ENCODE measurements around the gene USP7. TPM values are rescaled to one million over a fixed set of nuclear protein-coding genes. Genes with fewer than 3 reads are reported as not detected.
"Not testable (repeated sequence)": the region's sequence is repeated elsewhere in the genome, so short reads cannot be mapped to it uniquely, and the experiment has no call there.

The USP7 gene
- total RNA-seq, 4 donors from 2014 or later = 125 to 139 (median 130) TPM

- Histone ChIP-seq H3K36me3 (no peaks in the 10 kb centered on the region), H3K27ac (no peak overlapping the region), H3K4me3 (no peak overlapping the region), H3K27me3 (no peaks in the 10 kb centered on the region), H3K4me1 (no peaks in the 10 kb centered on the region), H3K9me3 (no peaks in the 10 kb centered on the region)
- DNase-seq = no peak
- TF ChIP-seq, protein P1, sequence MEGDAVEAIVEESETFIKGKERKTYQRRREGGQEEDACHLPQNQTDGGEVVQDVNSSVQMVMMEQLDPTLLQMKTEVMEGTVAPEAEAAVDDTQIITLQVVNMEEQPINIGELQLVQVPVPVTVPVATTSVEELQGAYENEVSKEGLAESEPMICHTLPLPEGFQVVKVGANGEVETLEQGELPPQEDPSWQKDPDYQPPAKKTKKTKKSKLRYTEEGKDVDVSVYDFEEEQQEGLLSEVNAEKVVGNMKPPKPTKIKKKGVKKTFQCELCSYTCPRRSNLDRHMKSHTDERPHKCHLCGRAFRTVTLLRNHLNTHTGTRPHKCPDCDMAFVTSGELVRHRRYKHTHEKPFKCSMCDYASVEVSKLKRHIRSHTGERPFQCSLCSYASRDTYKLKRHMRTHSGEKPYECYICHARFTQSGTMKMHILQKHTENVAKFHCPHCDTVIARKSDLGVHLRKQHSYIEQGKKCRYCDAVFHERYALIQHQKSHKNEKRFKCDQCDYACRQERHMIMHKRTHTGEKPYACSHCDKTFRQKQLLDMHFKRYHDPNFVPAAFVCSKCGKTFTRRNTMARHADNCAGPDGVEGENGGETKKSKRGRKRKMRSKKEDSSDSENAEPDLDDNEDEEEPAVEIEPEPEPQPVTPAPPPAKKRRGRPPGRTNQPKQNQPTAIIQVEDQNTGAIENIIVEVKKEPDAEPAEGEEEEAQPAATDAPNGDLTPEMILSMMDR (IDR thresholded peaks at IDR 0.05) = no peak
- no peak for TF ChIP-seq POLR2A (IDR thresholded peaks at IDR 0.05)
These were observed 9.3 kb upstream of the USP7 start for GRCh38 chr16:8972843-8973586.

- no peak for TF ChIP-seq POLR2A (IDR thresholded peaks at IDR 0.05)
- TF ChIP-seq, protein P1 (IDR thresholded peaks at IDR 0.05) = no peak
- DNase-seq = no peak
- H3K4me1 ChIP-seq = peaks cover 0 to 10% (median 0%) of the 10 kb centered on the region in 4 donors
These were observed 7.7 kb upstream of the USP7 start for GRCh38 chr16:8971416-8971815.

DNA sequence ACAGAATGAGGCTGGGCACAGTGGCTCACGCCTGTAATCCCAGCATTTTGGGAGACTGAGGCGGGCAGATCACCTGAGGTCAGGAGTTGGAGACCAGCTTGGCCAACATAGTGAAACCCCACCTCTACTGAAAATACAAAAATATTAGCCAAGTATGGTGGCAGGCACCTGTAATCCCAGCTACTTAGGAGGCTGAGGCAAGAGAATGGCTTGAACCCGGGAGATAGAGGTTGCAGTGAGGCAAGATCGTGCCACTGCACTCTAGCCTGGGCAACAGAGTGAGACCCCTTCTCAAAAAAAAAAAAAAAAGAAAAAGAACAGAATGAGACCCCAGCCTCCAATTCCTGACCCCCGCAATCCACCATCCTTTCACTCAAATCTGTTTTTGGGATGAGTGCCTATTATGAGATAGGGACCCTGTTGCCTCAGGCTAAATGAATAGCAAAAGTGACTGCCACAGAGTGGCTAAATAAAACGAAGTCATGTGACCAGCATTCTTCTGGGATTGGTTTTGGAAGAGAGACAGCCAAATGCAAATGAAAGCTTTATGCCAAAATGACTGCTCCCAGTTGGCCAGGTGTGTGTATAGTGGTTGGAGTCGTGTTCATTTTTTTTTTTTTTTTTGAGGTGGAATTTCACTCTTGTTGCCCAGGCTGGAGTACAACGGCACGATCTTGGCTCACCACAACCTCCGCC, 5.6 kb upstream of the USP7 start:
- not testable (repeated sequence) for DNase-seq, H3K27me3 ChIP-seq

More at GRCh38 chr16:8971416-8971815, 7.7 kb upstream of the USP7 start:
- no peak overlapping the region for H3K4me3 ChIP-seq
- no peaks in the 10 kb centered on the region for H3K36me3 ChIP-seq
- H3K27me3 ChIP-seq = no peaks in the 10 kb centered on the region
- no peak overlapping the region for H3K27ac ChIP-seq
- no peaks in the 10 kb centered on the region for H3K9me3 ChIP-seq

GRCh38 chr16:8968054-8968453, 4.3 kb upstream of the USP7 start:
- not testable (repeated sequence) for DNase-seq, H3K9me3 ChIP-seq, H3K27me3 ChIP-seq, H3K27ac ChIP-seq, H3K4me3 ChIP-seq, H3K4me1 ChIP-seq, H3K36me3 ChIP-seq

More for the DNA sequence above, 5.6 kb upstream of the USP7 start:
- H3K4me3 ChIP-seq, H3K27ac ChIP-seq, H3K9me3 ChIP-seq, H3K4me1 ChIP-seq, H3K36me3 ChIP-seq: not testable (repeated sequence)

DNA sequence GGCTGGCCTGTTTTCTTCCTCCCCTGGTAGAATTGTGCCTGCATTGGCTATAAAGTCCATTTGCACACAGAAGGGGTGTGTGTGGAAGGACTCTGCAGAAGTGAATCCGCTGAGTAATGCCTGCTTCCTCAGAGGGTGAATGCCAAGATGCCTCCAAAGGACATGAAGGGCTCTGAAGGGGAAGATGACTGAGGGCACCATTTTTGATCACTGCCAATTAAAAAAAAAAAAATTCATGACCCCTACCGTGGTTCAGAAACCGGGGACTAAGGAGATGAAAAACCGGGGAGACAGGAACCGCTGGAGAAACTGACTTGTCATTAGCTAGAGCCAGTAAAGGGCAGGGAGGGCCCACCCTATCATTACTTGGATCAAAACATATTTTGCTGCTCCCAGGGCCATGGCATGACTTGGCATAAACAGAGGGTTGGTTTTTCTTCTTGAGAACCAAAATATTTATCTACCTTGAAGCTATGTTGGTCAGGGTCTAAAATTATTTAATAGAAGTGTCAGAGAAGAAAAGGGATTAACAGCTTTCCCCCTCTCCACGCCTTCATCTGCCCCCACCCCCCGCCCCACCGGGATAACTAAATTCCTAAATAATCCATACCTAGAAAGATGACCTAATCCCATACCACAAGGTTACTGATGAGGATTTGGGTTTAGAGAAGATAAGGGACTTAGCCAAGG, 3.6 kb upstream of the USP7 start:
- Histone ChIP-seq H3K27me3 (no peaks in the 10 kb centered on the region), H3K4me3 (no peak overlapping the region), H3K9me3 (no peaks in the 10 kb centered on the region), H3K4me1 (peaks cover 0 to 10% (median 2%) of the 10 kb centered on the region in 4 donors), H3K27ac (peak overlapping the region in 3 of 4 donors; percentile 22 to 72 (median 27)), H3K36me3 (no peaks in the 10 kb centered on the region)
- peak in 1 of 3 donors; percentile 58 for DNase-seq
- TF ChIP-seq, protein P1 (IDR thresholded peaks at IDR 0.05) = no peak
- no peak for TF ChIP-seq POLR2A (IDR thresholded peaks at IDR 0.05)

GRCh38 chr16:8966817-8967131, 3.1 kb upstream of the USP7 start:
- peaks cover 0 to 14% (median 5%) of the 10 kb centered on the region in 4 donors for H3K4me1 ChIP-seq
- H3K27me3 ChIP-seq = no peaks in the 10 kb centered on the region
- H3K36me3 ChIP-seq = no peaks in the 10 kb centered on the region
- H3K9me3 ChIP-seq = no peaks in the 10 kb centered on the region
- peak overlapping the region in 3 of 4 donors; percentile 22 to 72 (median 27) for H3K27ac ChIP-seq
- no peak for DNase-seq
- no peak for TF ChIP-seq POLR2A (IDR thresholded peaks at IDR 0.05)
- TF ChIP-seq, protein P1 (IDR thresholded peaks at IDR 0.05) = no peak
- no peak overlapping the region for H3K4me3 ChIP-seq

Measured in Peyer's patch (tissue), 4 donors.